ENCODE measurements around the gene CYP2D6.

The CYP2D6 gene

DNA sequence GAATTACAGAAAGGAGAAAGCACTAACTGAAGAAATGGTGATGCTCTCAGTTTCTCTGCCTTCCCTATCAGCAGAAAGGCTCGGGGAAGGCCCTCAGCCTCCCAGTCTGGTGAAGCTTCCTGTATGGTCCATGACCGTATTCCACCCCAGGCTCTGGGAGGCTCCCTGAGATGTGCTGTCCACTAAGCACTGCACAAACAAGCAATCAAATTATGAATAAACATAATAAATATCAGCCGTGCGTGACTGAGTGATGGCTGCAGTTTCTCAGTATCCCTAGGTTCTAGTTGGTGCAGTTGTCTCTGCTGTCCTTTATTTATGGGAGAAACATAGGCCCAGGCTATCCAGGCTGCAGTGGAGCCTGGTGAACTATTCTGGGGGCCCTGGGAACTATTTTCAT lies 47.5 kb downstream of the CYP2D6 start:
- DNase-seq (ENCODE audit: low read depth) = no peak
- TF ChIP-seq, protein P1, sequence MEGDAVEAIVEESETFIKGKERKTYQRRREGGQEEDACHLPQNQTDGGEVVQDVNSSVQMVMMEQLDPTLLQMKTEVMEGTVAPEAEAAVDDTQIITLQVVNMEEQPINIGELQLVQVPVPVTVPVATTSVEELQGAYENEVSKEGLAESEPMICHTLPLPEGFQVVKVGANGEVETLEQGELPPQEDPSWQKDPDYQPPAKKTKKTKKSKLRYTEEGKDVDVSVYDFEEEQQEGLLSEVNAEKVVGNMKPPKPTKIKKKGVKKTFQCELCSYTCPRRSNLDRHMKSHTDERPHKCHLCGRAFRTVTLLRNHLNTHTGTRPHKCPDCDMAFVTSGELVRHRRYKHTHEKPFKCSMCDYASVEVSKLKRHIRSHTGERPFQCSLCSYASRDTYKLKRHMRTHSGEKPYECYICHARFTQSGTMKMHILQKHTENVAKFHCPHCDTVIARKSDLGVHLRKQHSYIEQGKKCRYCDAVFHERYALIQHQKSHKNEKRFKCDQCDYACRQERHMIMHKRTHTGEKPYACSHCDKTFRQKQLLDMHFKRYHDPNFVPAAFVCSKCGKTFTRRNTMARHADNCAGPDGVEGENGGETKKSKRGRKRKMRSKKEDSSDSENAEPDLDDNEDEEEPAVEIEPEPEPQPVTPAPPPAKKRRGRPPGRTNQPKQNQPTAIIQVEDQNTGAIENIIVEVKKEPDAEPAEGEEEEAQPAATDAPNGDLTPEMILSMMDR (conservative IDR thresholded peaks at IDR 0.05; ENCODE audit: control insufficient read depth, insufficient read depth, low read depth, low read length) = no peak
- no peak overlapping the region for H3K4me3 ChIP-seq (ENCODE audit: control insufficient read depth, low read depth, low read length)

DNA sequence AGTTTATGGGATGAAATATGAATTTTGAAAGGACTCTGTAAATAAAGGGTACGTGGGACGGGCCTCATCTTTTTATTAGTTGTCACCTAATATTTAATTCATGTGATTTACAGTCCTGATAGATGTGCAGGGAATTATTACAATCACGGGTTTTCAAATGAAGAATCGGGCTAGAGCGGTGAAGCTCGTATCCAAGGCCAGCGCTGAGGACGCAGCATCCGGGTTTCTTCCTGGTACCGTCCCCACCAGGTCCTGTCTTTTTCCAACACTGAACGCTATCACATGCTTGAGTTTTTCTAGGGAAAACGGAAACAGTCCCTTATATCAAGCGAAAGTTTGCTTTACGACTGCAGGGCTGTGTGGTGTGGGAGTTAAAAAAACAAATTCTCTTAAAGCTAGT lies 50.3 kb downstream of the CYP2D6 start:
- TF ChIP-seq, protein P1 (conservative IDR thresholded peaks at IDR 0.05; ENCODE audit: control insufficient read depth, insufficient read depth, low read depth, low read length) = no peak
- DNase-seq (ENCODE audit: low read depth) = peak; percentile 53
- peak overlapping the region; percentile 86 for H3K4me3 ChIP-seq (ENCODE audit: control insufficient read depth, low read depth, low read length)

DNA sequence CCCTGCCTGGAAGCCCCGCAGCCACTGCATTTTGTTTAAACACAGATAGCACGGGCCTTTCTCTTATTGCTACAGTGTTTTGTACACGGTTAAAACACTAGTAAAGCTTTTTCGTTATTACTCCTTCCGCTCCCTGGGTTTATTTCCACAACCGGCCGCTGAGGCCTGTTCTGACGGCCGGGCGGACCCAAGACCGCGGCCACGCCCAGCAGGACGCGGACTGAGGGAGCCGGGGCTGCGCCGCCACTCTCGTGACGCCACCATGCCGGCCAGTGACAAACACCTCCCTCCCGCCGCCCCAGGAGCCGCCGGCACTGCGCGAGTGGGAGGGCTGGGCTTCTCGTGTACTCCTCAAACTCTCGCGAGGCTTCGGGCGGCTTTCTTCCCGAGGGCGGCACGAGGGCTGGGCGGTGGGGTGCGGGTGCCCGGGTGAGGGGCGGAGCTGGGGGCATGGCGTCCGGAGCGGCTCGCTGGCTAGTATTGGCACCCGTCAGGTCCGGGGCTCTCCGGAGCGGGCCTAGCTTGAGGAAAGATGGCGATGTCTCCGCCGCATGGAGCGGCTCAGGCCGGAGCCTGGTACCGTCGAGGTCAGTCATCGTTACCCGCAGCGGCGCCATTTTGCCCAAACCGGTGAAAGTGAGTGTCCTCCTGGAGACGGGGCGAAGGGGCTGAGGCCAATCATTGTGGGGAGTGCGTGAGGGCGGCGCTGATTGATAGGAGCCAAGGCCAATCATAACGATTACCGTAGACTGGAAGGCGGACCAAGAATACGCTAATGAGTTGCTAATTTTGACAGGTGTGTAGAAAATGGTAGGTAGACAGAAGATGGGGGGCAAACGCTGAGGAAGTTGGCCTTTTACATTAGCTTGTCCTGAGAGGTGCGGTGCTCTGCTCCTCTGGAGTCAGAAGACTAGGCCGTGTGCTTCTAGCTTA lies 51.0 kb downstream of the CYP2D6 start, which contains the start of gene SMDT1:
Gene SMDT1 (plus strand): TSS at position 382 of the 933 bp plus-strand sequence. CDS start 69 bp downstream, at position 451.
- DNase-seq (ENCODE audit: low read depth) = peak; percentile 97
- TF ChIP-seq, protein P1 (conservative IDR thresholded peaks at IDR 0.05; ENCODE audit: control insufficient read depth, insufficient read depth, low read depth, low read length) = no peak
- peak within 1 kb of the TSS; percentile 86 for H3K4me3 ChIP-seq (ENCODE audit: control insufficient read depth, low read depth, low read length)

DNA sequence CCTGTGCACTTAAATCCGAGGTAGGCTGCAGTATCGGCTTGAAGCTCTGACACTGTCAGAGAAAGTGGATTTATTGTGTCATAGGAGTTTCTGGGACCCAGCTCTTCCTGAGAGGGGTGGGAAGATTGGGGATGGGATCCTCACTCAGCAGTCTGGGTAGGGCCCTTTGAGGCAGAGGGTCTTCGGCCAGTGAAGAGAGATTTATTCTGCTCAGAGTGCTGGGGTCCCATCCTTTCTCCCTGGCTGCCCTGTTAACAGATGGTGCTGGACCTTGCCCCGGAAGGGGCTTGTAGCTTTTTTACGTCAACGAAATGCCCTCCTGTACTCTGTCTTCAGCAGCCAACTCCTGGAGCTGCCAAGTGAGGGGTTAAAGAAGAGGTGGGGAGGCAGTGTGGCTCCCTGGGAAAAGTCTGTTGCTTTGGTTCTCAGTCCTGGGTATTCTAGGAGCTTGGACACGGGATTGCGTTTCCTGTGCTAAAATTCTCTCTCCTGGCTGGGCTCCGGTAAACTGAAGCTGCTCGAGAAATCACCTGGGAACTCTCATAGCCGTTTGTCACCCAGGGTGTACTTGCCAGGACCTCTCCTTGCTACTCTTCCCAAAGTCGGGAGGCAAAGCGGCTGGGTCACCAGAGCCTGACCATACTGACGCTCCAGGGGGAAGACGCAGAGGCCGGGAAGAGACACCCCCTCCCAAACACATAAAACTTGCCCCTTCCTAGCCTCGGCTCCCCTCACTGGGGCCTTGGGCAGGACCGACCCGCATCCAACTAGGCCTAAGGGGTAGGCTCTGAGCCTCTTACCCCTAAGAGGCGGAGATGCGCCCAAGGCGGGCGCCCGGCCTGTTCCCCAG lies 51.9 kb downstream of the CYP2D6 start:
- TF ChIP-seq, protein P1 (conservative IDR thresholded peaks at IDR 0.05; ENCODE audit: control insufficient read depth, insufficient read depth, low read depth, low read length) = no peak
- DNase-seq (ENCODE audit: low read depth) = peak; percentile 51
- peak overlapping the region; percentile 86 for H3K4me3 ChIP-seq (ENCODE audit: control insufficient read depth, low read depth, low read length)

DNA sequence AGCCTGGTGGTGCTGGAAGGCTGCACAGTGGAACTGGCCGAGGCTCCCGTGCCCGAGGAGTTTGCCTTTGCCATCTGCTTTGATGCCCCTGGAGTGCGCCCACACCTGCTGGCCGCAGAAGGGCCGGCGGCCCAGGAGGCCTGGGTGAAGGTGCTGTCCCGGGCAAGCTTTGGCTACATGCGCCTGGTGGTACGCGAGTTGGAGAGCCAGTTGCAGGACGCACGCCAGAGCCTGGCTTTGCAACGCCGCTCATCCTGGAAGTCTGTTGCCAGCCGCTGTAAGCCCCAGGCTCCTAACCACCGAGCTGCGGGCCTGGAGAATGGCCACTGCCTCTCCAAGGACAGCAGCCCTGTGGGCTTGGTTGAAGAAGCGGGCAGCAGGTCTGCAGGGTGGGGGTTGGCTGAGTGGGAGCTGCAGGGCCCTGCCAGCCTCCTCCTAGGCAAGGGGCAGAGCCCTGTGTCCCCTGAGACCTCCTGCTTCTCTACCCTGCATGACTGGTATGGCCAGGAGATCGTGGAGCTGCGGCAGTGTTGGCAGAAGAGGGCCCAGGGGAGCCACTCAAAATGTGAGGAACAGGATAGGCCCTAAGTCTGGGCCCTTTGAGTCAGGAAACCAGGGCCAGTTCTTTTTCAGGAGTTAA lies 53.0 kb downstream of the CYP2D6 start:
- TF ChIP-seq, protein P1 (conservative IDR thresholded peaks at IDR 0.05; ENCODE audit: control insufficient read depth, insufficient read depth, low read depth, low read length) = no peak
- DNase-seq (ENCODE audit: low read depth) = no peak
- no peak overlapping the region for H3K4me3 ChIP-seq (ENCODE audit: control insufficient read depth, low read depth, low read length)

Measured in fibroblast of mammary gland (primary cell).